ACC112 (cell line): ENCODE results near the gene AUTS2.

ENCODE experiments used
- H2AFZ ChIP-seq: fragments of 200-600 bp; sonication (generic); one replicate; pipeline ENCODE4 v1.6.0; 2017; ENCODE audit warnings: antibody characterized with exemption, low read length; ENCODE audit not compliant: unreplicated experiment
- H3K27ac ChIP-seq: fragments of 200-600 bp; sonication (generic); 2 replicates; pipeline ENCODE4 v1.5.1; 2014; ENCODE audit warnings: low read depth, mild to moderate bottlenecking, antibody characterized with exemption, low read length, moderate library complexity
- H3K27me3 ChIP-seq: fragments of 200-600 bp; sonication (generic); 2 replicates; pipeline ENCODE4 v1.6.1; 2014; ENCODE audit warnings: mild to moderate bottlenecking, antibody characterized with exemption, low read length, moderate library complexity, mixed read lengths; ENCODE audit not compliant: insufficient read depth
- H3K36me3 ChIP-seq: fragments of 200-600 bp; sonication (generic); 2 replicates; pipeline ENCODE4 v1.6.1; 2016; ENCODE audit warnings: mild to moderate bottlenecking, antibody characterized with exemption, low read length, moderate library complexity, mixed read lengths; ENCODE audit not compliant: insufficient read depth
- H3K4me1 ChIP-seq: fragments of 200-600 bp; sonication (generic); one replicate; pipeline ENCODE4 v1.6.1; 2016; ENCODE audit warnings: low read length, mixed read lengths; ENCODE audit not compliant: insufficient read depth, unreplicated experiment, control insufficient read depth
- H3K4me3 ChIP-seq: fragments of 200-600 bp; sonication (generic); 2 replicates; pipeline ENCODE4 v1.5.1; 2014; ENCODE audit warnings: mild to moderate bottlenecking, low read depth, low read length
- H3K79me2 ChIP-seq: fragments of 200-600 bp; sonication (generic); one replicate; pipeline ENCODE4 v1.6.0; 2016; ENCODE audit warnings: low read length; ENCODE audit not compliant: control insufficient read depth, unreplicated experiment, insufficient read depth

The AUTS2 gene

DNA sequence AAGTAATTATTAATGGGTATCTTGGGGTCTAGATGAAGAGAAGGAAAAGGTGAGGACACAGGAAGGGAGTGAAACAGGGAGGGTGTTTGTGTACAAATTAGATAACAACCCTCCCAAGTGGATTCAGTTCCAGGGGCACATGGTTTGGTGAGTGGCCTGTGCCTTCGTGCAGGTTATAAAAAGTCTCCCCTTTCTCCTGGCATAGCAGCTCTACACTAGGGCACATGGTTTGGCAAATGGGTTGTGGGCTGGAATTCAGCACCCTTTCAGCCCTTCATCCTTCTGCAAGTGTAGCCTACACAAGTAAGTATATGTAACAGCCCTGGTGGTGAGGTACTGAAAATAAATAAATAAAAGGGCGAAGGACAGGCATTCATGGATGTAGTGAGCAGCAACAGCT, 359.4 kb downstream of the AUTS2 start:
- no peaks in the 10 kb centered on the region for H3K27me3 ChIP-seq
- no peak overlapping the region for H3K27ac ChIP-seq
- no peaks in the 10 kb centered on the region for H3K36me3 ChIP-seq
- H2AFZ ChIP-seq = no peak overlapping the region
- H3K4me3 ChIP-seq = no peak overlapping the region
- H3K79me2 ChIP-seq = no peaks in the 10 kb centered on the region
- H3K4me1 ChIP-seq = no peaks in the 10 kb centered on the region

DNA sequence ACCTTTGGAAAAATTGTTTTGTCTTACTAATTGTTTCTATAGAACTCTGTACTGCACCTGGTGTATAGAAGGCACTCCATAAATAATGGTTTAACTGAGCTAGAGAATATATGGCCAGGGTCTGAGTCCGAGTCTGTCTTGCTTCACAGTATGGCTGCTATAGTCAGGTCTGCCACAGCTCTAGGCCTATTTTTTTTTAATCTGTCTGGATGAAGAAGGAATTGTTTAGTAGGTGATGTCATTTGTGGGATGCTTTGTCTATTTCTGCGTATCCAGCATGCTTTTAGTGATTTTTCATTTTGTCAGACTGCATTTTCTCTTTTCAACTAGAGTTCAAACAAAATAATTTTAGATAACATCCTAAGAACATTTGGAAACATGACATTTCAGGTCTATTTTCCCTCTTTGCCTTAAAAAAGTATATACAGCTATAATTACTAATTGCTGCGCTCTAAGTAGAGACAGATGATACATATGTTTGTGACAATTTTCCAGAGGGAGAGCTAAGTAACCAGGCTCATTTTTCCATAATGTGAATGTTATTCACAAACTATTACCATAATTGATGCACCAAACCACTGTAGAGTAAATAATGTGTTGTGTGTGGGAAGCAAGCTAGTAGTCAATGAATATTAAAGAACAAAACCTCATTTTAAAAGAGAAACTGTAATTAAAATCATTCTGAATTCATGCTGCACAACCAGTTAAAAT, 361.7 kb downstream of the AUTS2 start:
- H3K4me3 ChIP-seq = no peak overlapping the region
- H3K36me3 ChIP-seq = no peaks in the 10 kb centered on the region
- H3K27ac ChIP-seq = no peak overlapping the region
- H3K4me1 ChIP-seq = no peaks in the 10 kb centered on the region
- no peaks in the 10 kb centered on the region for H3K79me2 ChIP-seq
- no peaks in the 10 kb centered on the region for H3K27me3 ChIP-seq
- no peak overlapping the region for H2AFZ ChIP-seq

DNA sequence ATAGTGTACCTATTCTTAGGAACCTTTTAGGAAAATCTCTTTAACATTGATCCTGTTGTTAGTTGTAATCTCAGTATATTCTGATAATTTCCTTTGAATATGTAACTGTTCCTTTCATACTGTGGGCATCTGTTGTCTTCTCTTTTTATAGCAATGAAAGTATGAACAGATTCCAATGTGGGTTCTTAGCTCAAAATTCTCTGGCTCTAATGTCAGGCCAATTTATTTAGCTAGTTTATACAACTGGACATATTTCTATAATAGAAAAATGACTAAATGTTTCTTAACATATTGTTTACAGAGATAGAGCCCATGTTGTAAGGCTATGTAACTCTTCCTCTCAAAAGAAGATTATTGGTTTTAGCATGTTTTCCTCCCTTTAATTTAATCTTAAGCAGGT, 363.2 kb downstream of the AUTS2 start:
- no peak overlapping the region for H3K27ac ChIP-seq

DNA sequence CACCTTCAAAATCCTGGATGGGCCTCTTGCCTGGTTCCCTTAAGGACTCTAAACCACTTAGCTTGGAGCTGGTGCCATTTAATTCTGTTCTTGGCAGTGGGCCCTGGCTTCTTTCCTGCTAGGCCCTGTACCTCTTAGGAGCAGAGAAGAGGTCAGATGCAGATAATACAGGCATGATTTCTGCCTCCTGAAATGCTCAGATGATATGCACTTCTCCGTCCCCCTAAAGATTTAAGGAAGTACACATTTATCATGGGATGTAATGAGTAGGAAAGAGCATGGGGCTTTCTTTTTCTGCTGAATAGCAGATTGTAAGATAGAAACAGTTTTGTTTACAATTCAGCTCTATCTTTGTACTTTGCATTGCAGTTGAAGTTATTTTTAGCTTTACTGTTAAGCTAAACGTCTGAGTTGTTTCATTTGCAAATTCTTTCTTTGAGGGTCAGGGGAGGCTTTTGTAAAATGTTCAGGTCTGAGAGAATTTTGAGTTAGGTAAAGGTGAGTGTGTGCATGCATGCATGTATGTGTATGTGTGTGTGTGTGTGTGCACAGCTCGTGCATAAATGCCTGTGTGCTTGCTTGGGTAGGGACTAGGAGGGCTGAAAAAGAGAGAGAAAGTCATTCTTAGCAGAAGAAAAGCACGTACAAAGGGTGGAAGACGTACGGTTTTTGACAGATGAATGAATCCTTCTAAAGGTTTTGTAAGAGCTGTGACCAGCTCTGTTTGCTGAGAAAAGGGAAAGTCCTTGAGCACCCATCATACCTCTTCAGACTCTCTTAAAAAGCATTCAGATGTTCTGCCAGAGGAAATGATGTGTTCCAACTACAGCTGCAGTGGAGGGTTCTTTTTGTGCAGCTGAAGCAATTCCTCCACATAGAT, 364.2 kb downstream of the AUTS2 start:
- Histone ChIP-seq H3K4me3 (no peak overlapping the region), H3K27me3 (no peaks in the 10 kb centered on the region), H3K79me2 (no peaks in the 10 kb centered on the region), H3K27ac (no peak overlapping the region), H2AFZ (no peak overlapping the region), H3K36me3 (no peaks in the 10 kb centered on the region), H3K4me1 (no peaks in the 10 kb centered on the region)

More for the DNA sequence above, 363.2 kb downstream of the AUTS2 start:
- Histone ChIP-seq H3K79me2 (no peaks in the 10 kb centered on the region), H3K4me3 (no peak overlapping the region), H3K4me1 (no peaks in the 10 kb centered on the region), H3K36me3 (no peaks in the 10 kb centered on the region), H2AFZ (no peak overlapping the region), H3K27me3 (no peaks in the 10 kb centered on the region)

DNA sequence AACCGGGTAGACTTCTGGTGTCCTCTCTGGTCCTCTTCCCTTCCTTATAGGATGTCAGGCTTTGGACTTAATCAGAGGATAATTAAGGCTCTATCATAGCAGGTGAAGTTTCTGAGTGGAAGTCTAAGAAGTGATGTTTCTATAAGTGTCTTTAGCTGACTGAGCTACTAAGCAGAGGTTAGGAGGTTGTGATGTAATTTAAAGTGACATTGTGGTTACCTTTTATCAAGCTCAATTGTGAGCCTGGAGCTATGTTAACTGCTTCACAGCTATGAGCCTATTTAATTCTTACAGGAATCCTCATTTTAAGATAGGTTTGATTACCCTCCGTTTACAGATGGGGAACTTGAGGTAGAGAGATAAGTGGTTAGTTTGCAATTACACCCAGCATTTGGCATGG, 365.1 kb downstream of the AUTS2 start:
- Histone ChIP-seq H3K4me3 (no peak overlapping the region), H2AFZ (no peak overlapping the region), H3K4me1 (no peaks in the 10 kb centered on the region), H3K27ac (no peak overlapping the region), H3K36me3 (no peaks in the 10 kb centered on the region), H3K27me3 (no peaks in the 10 kb centered on the region), H3K79me2 (no peaks in the 10 kb centered on the region)

DNA sequence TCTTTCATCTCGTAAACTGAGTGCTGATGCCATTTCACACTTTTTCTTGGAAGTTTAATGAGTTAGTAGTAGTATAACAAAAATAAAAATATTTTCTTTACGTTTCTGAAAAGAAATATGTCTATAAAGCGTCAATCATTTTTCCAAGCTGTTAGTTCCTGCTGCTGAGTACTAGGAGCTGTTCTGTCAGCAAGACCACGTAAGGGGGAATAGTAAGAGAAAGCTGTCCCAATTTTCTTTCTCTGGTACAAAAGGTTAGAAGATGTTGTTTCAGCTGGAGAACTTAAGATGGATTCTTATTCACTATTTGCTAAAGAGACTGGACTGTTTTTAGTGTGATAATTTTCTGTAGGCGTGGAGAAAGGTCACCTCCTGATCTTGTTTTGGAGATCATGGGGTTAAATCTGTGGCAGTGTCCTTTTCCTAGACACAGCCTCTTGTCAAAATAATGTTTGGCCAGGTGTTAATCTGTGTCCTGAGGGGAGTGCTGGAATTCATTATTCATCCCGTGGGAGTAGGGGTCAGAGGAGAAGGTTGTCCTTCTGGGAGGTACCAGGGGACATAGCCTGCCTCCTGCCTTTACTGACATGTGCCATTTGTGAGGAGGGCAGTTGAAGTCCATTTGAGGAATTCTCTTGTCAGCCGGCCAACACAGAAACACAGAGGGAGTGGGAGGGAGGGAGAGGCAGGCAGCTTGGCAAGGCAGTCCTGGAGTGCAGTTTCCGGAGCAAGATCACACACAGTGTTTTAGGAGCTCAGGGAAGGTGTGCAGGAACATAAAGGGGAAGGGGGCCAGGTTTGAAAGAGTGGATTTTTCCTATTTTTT, 368.7 kb downstream of the AUTS2 start:
- Histone ChIP-seq H3K27ac (no peak overlapping the region), H3K36me3 (no peaks in the 10 kb centered on the region), H3K27me3 (no peaks in the 10 kb centered on the region), H3K4me1 (no peaks in the 10 kb centered on the region), H3K4me3 (no peak overlapping the region), H2AFZ (no peak overlapping the region), H3K79me2 (no peaks in the 10 kb centered on the region)

DNA sequence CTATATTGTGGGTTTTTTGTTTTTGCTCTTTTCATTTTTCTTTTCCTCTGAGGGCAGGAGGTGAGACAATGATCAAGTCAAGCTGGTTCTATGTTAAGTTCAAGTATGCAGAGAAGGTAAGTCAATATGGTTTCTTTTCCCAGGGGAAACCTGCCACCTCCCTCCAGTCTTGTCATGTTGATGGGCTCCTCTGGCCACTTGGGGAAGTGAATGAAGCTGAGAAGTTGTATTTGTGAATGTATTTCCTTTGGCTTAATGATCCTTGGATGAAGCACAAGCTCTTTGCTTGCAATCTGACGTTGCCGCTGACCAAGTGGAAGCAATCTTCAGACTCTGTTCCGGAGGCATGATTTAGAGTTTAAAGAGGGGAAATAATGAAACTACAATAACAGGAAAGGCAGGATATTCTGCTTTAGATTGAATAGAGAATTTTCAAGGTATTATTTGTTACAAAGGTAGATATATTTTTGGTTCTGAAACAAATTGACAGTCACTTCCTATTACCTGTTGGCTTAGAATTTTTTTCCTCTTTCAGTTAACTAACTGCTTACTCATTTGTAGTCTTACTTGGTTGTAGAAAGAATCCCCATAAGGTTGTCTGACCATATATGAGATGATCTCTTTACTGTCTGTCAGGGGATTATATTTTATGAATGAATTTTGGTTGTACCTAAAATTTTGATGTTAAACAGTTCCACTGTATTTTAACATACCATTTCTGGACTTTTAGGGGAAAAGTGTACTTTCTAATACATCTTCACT, 369.6 kb downstream of the AUTS2 start:
- Histone ChIP-seq H3K4me1 (no peaks in the 10 kb centered on the region), H3K4me3 (no peak overlapping the region), H3K36me3 (no peaks in the 10 kb centered on the region), H3K27ac (no peak overlapping the region), H2AFZ (no peak overlapping the region), H3K27me3 (no peaks in the 10 kb centered on the region), H3K79me2 (no peaks in the 10 kb centered on the region)

DNA sequence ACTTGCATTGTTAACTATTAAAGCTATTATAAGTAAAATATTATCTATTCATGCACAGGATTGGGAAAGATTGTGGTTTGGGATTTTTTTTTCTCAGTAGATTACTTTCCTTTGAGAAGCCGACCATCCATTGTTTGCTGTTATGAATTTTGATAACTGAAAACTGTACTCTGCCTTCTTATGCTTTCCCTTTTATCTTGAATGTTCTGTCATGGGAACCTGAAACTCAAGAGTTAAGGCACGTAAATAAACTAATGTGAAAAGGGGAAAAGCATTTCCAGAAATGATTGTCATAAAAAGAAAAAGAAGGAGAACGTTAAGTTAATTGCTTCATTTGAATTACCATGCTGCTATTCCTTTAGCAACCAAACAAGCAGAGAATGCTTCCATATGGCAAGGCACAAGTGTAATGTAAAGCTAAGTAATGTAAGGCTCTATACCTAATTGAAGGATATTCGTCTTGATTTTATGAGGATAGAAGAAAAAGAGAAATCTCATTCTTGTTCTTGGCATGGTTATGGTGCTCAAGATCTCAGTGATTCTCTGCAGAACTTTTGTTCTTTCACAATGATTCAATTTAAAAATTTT, 370.8 kb downstream of the AUTS2 start:
- no peak overlapping the region for H2AFZ ChIP-seq
- no peak overlapping the region for H3K4me3 ChIP-seq
- H3K27ac ChIP-seq = no peak overlapping the region
- no peaks in the 10 kb centered on the region for H3K79me2 ChIP-seq
- no peaks in the 10 kb centered on the region for H3K4me1 ChIP-seq
- H3K36me3 ChIP-seq = no peaks in the 10 kb centered on the region
- H3K27me3 ChIP-seq = no peaks in the 10 kb centered on the region

DNA sequence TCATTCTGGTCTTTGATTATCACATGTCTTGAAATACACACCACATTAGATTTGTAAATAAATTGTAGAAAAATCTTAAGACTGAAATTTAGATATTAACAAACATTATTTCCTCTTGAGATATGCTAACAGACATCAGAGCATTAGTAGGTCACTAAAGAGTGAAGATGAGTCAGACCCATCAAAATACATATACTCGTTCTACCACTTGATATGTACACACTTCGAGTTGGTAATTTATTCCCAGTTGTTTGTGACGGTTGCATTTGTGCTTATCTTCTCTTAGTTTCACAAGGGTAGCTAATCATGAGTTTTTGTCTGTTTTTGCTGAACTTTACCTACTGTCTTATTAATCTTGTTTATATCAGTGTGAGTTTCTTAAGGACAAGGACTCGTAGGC, 383.4 kb downstream of the AUTS2 start:
- no peak overlapping the region for H3K27ac ChIP-seq
- H3K36me3 ChIP-seq = no peaks in the 10 kb centered on the region
- H3K27me3 ChIP-seq = no peaks in the 10 kb centered on the region
- H3K4me1 ChIP-seq = no peaks in the 10 kb centered on the region
- no peak overlapping the region for H3K4me3 ChIP-seq
- no peaks in the 10 kb centered on the region for H3K79me2 ChIP-seq
- no peak overlapping the region for H2AFZ ChIP-seq

DNA sequence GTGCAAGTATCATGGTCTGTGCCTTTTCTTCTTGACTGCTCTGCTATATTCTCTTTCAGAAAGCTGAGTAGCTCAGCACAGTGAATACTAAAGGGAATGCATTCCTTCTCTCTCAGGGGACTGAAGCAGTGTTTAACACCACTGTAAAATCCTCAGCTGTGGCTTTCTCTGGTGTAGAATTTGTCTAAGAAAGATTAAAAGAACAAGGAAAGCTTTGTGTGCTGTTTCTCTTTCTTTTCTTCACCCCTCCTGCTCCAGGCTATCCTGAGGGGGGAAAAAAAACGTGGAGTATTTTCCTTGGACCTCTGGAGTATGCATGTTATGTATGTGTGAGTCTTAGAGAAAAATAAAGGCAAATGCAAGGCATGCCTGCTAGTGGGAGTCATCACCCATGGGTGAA, 383.9 kb downstream of the AUTS2 start:
- H3K27ac ChIP-seq = no peak overlapping the region
- H3K79me2 ChIP-seq = no peaks in the 10 kb centered on the region
- H3K36me3 ChIP-seq = no peaks in the 10 kb centered on the region
- no peaks in the 10 kb centered on the region for H3K4me1 ChIP-seq
- no peaks in the 10 kb centered on the region for H3K27me3 ChIP-seq
- no peak overlapping the region for H2AFZ ChIP-seq
- H3K4me3 ChIP-seq = no peak overlapping the region
